NOMO-1 (cell line): ENCODE data around the gene PERM1.
"Not testable (repeated sequence)": the region's sequence is repeated elsewhere in the genome, so short reads cannot be mapped to it uniquely, and the experiment has no call there.

ENCODE experiments used
- DNase-seq, 2 experiments: peaks; one replicate each; lab custom pipeline; 2025; ENCODE audit not compliant: unreplicated experiment in 2 of 2; lab: John Stamatoyannopoulos, UW

Gene PERM1

GRCh38 chr1:979744-980072 is 2.2 kb downstream of the PERM1 start:
- DNase-seq, result no peak

DNA sequence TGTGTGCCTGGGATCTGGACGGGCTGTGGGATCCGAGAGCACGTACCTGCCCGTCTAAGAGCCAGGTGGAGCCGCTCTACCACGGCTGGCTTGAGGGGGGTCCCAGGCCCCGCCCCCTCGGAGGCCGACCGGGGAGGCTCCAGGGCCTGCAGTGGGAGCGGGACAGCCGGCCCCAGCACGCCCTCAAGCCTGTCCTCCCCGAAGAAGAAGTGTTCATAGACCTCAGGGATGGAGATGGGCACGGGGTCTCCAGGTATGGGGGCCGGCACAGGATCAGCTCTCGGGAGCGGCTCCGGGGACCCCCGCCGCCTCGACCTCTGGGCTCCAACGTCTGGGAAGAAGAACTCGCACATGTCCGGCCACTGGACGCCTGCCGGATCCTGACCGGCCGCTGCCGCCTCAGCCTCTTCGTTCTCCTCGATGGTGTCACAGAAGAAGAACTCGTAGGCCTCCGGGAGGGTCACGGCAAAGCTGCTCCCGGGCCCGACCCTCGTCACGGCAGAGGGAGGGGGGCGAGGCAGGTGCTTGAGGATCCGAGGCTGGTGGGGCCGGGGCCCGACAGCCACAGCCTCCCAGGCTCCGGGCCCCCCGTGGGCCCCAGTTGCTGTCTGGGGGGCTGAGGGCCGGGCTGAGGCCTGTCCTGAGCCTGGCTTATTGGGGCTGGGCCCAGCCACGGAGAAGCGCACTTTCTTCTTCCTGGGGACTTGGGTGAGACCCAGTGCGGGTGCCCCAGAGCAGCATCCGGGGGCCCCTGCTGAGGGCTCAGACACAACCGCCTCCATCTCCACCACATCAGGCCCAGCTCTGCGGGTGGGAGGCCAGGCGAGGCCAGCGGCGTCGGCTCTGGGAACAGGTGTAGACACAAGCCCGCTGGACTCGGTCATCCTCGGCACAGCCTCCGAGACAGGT is 2.8 kb downstream of the PERM1 start:
- no peak for DNase-seq

GRCh38 chr1:978069-978834 is 3.6 kb downstream of the PERM1 start:
- DNase-seq, result no peak

GRCh38 chr1:976791-977190 is 5.1 kb downstream of the PERM1 start:
- DNase-seq, result not testable (repeated sequence)

DNA sequence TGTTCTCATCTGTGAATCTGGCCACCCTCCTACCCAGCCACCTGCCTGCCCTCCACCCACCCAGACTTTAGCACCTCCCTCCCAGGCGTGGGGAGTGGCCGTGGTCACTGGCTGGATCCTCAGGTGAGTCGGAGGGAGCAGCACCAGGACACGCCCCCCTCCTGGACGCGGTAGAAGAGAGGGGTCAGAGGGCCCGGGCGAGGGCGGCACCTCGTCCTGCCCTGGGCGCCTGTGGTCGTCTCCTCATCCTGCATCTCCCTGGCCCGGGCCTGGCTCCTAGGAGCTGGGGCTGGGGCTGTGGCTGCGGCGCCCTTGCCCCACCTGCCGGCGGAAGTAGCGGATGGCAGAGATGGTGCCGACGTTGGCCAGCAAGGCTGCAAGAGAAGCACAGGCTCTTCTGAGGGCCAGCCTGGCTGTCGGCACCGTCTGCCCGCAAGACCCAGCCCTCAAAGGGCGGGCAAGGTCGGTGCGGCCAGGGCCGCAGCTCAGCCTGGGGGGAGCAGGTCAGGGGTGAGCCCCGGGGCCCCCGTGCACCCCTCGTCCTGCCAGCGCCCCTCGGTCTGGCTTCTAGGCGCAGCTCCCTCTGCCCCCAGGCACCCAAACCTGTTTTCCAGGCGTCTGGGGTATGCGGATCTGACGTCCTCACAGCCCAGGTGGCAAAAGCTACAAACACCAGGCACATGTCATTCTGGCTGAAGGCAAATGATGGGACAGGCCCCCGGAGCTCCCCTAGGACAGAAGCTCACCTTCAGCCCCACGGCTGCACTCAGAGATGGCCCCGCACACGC is 5.8 kb downstream of the PERM1 start:
- DNase-seq, result peak; percentile 37 to 66

- DNase-seq, result no peak
Measured at GRCh38 chr1:975365-975764, 6.5 kb downstream of the PERM1 start.

GRCh38 chr1:974687-975328 is 7.1 kb downstream of the PERM1 start:
- no peak for DNase-seq

DNA sequence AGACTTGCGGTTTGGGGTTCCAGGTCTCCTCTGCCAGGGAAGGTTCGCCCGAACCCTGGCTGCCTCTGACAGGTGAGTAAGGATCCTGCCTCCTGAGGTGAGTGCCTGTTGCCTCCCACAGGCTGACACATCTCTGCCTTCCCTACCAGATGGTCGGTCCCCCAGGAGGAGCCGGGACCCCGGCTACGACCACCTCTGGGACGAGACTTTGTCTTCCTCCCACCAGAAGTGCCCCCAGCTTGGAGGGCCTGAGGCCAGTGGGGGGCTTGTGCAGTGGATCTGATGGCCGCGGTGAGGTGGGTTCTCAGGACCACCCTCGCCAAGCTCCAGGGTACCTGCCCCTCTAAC is 7.6 kb downstream of the PERM1 start:
- no peak for DNase-seq

- DNase-seq, result no peak
Measured at GRCh38 chr1:973459-974292, 8.2 kb downstream of the PERM1 start.

GRCh38 chr1:972726-973458 is 9.0 kb downstream of the PERM1 start:
- no peak for DNase-seq

GRCh38 chr1:971751-972506 is 10.0 kb downstream of the PERM1 start:
- no peak for DNase-seq

DNA sequence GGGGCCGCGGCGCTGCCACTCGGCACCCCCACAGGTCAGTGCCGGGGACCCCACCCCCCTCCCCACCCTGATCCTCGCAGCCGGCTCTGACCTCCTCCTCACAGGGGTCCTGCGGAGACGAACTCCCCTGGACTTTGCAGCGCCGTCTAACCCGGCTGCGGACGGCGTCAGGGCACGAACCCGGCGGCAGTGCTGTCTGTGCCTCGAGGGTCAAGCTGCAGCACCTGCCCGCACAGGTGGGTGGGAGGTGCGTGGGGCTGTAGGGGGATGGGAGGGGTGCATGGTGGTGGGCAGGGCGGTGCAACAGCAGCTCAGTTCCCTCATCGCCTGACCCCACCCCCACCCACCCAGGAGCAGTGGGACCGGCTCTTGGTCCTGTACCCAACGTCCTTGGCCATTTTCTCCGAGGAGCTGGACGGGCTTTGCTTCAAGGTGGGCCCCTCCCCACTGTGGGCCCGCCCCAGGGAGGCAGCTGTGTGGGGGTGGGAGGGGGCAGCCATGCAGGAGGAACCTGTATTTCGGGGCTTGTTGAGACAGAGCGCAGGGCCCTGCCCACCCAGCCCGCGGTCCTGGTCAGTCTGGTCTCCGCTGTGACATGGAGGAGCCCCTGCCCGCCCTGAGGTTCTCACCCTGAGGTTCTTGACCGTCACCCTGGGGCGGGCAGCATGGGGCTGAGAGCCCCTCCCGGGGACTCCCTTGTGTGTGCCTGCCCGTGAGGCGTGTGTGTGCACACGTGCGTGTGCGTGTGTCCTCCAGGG is 10.7 kb downstream of the PERM1 start:
- no peak for DNase-seq

DNA sequence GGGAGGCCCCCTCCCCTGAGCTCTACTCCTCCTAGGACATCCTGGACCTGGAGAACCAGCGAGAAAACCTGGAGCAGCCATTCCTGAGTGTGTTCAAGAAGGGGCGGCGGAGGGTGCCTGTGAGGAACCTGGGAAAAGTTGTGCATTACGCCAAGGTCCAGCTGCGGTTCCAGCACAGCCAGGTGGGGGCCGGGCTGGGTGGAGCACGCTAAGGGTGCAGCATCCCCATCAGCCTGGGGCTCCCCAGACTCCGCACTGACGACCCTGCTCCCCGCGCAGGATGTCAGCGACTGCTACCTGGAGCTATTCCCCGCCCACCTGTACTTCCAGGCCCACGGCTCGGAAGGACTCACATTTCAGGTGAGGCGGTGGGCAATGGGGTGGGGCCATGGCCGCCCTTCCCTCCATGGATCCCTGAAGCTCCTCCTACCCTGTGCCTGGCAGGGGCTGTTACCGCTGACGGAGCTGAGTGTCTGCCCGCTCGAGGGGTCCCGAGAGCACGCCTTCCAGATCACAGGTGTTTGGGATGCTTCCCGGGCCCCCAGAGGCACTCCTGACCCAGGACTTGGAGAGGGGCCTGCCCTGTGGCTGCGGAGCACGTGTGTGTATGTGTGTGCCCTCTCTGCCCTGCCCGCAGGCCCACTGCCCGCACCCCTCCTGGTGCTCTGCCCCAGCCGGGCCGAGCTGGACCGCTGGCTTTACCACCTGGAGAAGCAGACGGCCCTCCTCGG is 11.5 kb downstream of the PERM1 start:
- DNase-seq, result no peak

GRCh38 chr1:969260-969855 is 12.5 kb downstream of the PERM1 start:
- no peak for DNase-seq

DNA sequence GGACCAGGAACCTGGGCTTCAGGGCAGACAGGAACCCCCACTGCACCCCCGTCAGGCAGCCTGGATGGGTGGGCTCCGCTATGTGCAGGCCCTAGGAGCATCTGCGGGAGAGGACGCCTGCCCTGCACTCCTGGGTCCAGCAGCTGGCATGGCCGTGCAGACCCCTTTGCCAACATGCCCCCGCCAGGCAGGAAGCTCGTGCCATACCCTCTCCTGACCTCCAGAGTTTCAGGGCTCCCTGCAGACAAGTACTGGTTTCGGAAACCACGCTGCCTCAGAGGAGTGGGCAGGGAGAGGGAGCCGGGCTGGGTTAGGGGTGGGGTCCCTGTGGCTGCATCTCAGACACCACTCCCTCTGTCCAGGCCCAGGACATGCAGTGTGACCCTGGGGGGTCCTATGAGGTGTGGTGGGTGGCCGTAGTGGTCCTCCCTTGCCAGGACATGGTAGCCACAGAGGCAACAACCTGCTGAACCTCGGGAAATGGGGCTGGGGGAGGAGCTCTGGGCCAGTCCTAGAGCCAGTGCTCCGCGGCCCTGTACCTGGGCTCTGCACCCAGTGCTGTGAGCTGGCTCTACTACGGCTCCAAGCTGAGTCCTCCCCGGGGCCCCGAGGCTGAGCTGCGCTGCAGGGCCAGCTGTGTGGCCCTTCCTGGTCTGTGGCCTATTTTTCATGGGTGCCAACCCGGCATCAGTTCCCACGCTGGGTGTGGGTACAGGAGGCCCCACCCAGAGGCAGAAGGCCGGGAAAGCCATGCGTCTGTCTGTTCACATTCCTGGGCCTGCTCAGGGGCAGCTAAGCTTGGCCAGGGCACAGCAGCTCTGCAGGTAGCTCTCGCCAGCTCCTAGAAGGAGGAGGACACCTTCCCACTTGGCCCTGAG is 14.2 kb downstream of the PERM1 start:
- no peak for DNase-seq

GRCh38 chr1:966704-967300 is 15.1 kb downstream of the PERM1 start:
- DNase-seq, result peak; percentile 46 to 58
